K562 (cell line): ENCODE data around the gene NELFE. TPM values are rescaled to one million over a fixed set of nuclear protein-coding genes. Genes with fewer than 3 reads are reported as not detected.

Source experiments
- ATF7 ChIP-seq: fragments of 450-650 bp; IDR thresholded peaks from 2 replicates; pipeline ENCODE4 v1.7.1; 2014; ENCODE audit warnings: mild to moderate bottlenecking, moderate library complexity
- BRD4 ChIP-seq: fragments of 200-600 bp; sonication (generic); IDR thresholded peaks from 2 replicates; pipeline ENCODE4 v1.6.1; 2017; ENCODE audit warnings: inconsistent platforms
- BRD9 ChIP-seq: fragments of 450-650 bp; IDR thresholded peaks from 2 replicates; pipeline ENCODE4 v1.6.1; 2018; ENCODE audit warnings: low read depth; ENCODE audit not compliant: partially characterized antibody
- BRF1 ChIP-seq: IDR thresholded peaks from 3 replicates; pipeline ENCODE4 v1.6.1; 2011; ENCODE audit warnings: borderline replicate concordance, mild to moderate bottlenecking; ENCODE audit not compliant: insufficient read length; ENCODE audit errors: extremely low read depth
- CBFB ChIP-seq: sonication (generic); formaldehyde crosslinking; IDR thresholded peaks from 2 replicates; pipeline ENCODE4 v1.4.0; 2020; ENCODE audit warnings: mild to moderate bottlenecking, missing genetic modification reagents
- FOXK2 ChIP-seq, 2 experiments: fragments of 450-650 bp; IDR thresholded peaks in 1 of 2; conservative IDR thresholded peaks in 1 of 2; 2 replicates each; pipeline ENCODE4 v1.6.1; 2016; ENCODE audit warnings: low read depth in 2 of 2, mild to moderate bottlenecking in 1 of 2
- HDAC3 ChIP-seq: fragments of 450-650 bp; IDR thresholded peaks from 2 replicates; pipeline ENCODE4 v1.6.1; 2018; ENCODE audit warnings: borderline replicate concordance, mild to moderate bottlenecking, moderate library complexity; ENCODE audit not compliant: partially characterized antibody
- HSF4 ChIP-seq: fragments of 250-450 bp; sonication (Bioruptor Pico); IDR thresholded peaks from 2 replicates; pipeline ENCODE4 v2.1.2; 2022; ENCODE audit warnings: mild to moderate bottlenecking, moderate library complexity, borderline replicate concordance
- KLF6 ChIP-seq: fragments of 250-450 bp; sonication (Bioruptor Pico); IDR thresholded peaks from 2 replicates; pipeline ENCODE4 v1.4.0; 2020; ENCODE audit warnings: mild to moderate bottlenecking, moderate library complexity, borderline replicate concordance
- PRMT5 ChIP-seq: sonication (generic); formaldehyde crosslinking; IDR thresholded peaks from 2 replicates; pipeline ENCODE4 v1.5.0; 2020; ENCODE audit warnings: missing genetic modification reagents
- PTBP1 ChIP-seq: fragments of 200-400 bp; formaldehyde crosslinking; IDR thresholded peaks from 2 replicates; pipeline ENCODE4 v1.6.1; 2017; ENCODE audit warnings: low read depth, low read length
- RBM22 ChIP-seq: fragments of 200-400 bp; formaldehyde crosslinking; IDR thresholded peaks from 2 replicates; pipeline ENCODE4 v1.6.1; 2018; ENCODE audit warnings: low read length, low read depth; ENCODE audit not compliant: poor library complexity, severe bottlenecking
- RBM34 ChIP-seq: fragments of 200-400 bp; formaldehyde crosslinking; IDR thresholded peaks from 2 replicates; pipeline ENCODE4 v1.6.1; 2018; ENCODE audit warnings: low read length, borderline replicate concordance; ENCODE audit not compliant: insufficient read depth
- RCOR1 ChIP-seq, 2 experiments: IDR thresholded peaks; 2 replicates each; pipeline ENCODE4 v1.6.1; 2012; ENCODE audit warnings: low read depth in 2 of 2, low read length in 2 of 2, borderline replicate concordance in 1 of 2, improper control_type of control experiment in 1 of 2
- SMARCE1 ChIP-seq: fragments of 450-650 bp; IDR thresholded peaks from 2 replicates; pipeline ENCODE4 v1.7.1; 2016; ENCODE audit warnings: mild to moderate bottlenecking
- ZBED1 ChIP-seq: IDR thresholded peaks from 2 replicates; pipeline ENCODE4 v1.6.1; 2014
- ZFP1 ChIP-seq: fragments of 450-650 bp; formaldehyde crosslinking; IDR thresholded peaks from 2 replicates; pipeline ENCODE4 v1.4.0; 2020; ENCODE audit warnings: mild to moderate bottlenecking, mixed read lengths
- ZNF133 ChIP-seq: fragments of 250-450 bp; sonication (Bioruptor Pico); IDR thresholded peaks from 2 replicates; pipeline ENCODE4 v1.4.0; 2020; ENCODE audit warnings: mild to moderate bottlenecking
- ZNF253 ChIP-seq: fragments of 250-450 bp; sonication (Bioruptor Pico); conservative IDR thresholded peaks from 2 replicates; pipeline ENCODE4 v1.6.1; 2021; ENCODE audit warnings: mild to moderate bottlenecking
- ZNF3 ChIP-seq: fragments of 250-450 bp; sonication (Bioruptor Pico); IDR thresholded peaks from 2 replicates; pipeline ENCODE4 v1.5.0; 2021; ENCODE audit warnings: mild to moderate bottlenecking, moderate library complexity
- polyA plus RNA-seq, 8 experiments: library from polyadenylated mRNA; depleted of rRNA in 4 of 8; stranded (reverse) in 5 of 8; unstranded in 3 of 8; fragments of >200 nt; fragmentation: Nextera tagmentation in 2 of 8; fragmentation: Illumina TruSeq in 1 of 8; extraction: Ambion mirVana in 2 of 8; extraction: Trizol in 1 of 8; gene quantifications; 2 replicates each; pipeline versions ENCODE4 v1.2.1 to v1.2.3, GENCODE V29; 2011 to 2014; ENCODE audit warnings: inconsistent platforms in 1 of 8, missing spikeins in 1 of 8
- total RNA-seq, 7 experiments: library from RNA; depleted of rRNA in 6 of 7; stranded (reverse); fragments of >200 nt in 6 of 7; fragmentation: Illumina TruSeq in 2 of 7; extraction: Trizol in 2 of 7; gene quantifications; 2 replicates each; pipeline versions ENCODE4 v1.2.1 to v1.2.3, GENCODE V29; 2011 to 2021; ENCODE audit warnings: low replicate concordance in 1 of 7
- TF ChIP-seq, protein P1 (sequence below): fragments of 250-450 bp; sonication (Bioruptor Pico); IDR thresholded peaks from 2 replicates; pipeline ENCODE4 v1.4.0; 2020
- TF ChIP-seq, protein P2 (sequence below): IDR thresholded peaks from 2 replicates; pipeline ENCODE4 v1.6.1; 2011; ENCODE audit not compliant: insufficient read length; ENCODE audit errors: extremely low read depth
- TF ChIP-seq, protein P3 (sequence below): fragments of 450-650 bp; IDR thresholded peaks from 2 replicates; pipeline ENCODE4 v1.6.1; 2018; ENCODE audit warnings: mild to moderate bottlenecking, low read depth; ENCODE audit not compliant: partially characterized antibody
- TF ChIP-seq, protein P4 (sequence below): fragments of 450-650 bp; IDR thresholded peaks from 2 replicates; pipeline ENCODE4 v1.6.1; 2016; ENCODE audit warnings: antibody characterized with exemption

Gene NELFE
- total and polyA plus RNA-seq, 9 of the 15 experiments (the other 6 are each of a cell fraction or from before 2014, with no cell fraction given): 15.2 to 157 (median 91.5) TPM

DNA sequence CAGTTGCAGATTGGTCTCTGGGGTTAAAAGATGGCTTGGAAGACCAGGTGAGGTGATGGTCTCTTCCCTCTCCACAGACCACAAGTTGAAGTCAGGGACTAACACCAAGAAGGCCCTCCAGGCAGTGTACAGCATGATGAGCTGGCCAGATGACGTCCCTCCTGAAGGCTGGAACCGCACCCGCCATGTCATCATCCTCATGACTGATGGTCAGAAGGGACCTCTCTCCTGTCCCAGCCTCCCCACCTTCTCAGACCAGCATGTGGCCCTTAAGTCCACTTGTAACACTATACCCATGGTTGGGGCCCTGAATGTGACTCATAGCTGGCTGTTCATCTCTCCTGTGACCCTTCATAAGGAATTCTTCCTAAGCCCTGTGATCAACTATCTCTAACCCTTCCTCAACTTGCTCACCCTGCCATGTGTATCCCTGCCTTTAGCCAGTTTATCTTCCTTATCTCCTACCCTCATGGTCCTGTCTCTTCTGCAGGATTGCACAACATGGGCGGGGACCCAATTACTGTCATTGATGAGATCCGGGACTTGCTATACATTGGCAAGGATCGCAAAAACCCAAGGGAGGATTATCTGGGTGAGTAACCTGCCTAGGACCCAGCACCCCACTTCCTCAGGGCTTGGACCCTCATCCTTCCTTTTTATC lies 9.9 kb downstream of the NELFE start (continued):
- TF ChIP-seq ZNF253 (CRISPR knock-in tag) (no peak), PTBP1 (no peak), BRF1 (no peak), RBM22 (no peak), ZBED1 (no peak), BRD4 (no peak), ZNF133 (no peak), CBFB (no peak; the same call in 1 of the 2 replicates), BRD9 (no peak), ZFP1 (no peak), PRMT5 (CRISPR knock-in tag) (no peak), ZNF3 (CRISPR knock-in tag) (no peak), HDAC3 (peak; percentile 5), KLF6 (CRISPR knock-in tag) (no peak), HSF4 (CRISPR knock-in tag) (no peak), ATF7 (peak; percentile 95), RBM34 (no peak), FOXK2 (conservative IDR thresholded peaks at IDR 0.05 in 1 of 2, IDR thresholded peaks at IDR 0.05 in 1 of 2; ENCODE audit: low read depth in 2 of 2) (peak; percentile 66 to 82; a peak in 3 of 4 replicates), SMARCE1 (peak; percentile 81), RCOR1 (IDR thresholded peaks at IDR 0.05; ENCODE audit: borderline replicate concordance in 1 of 2, low read depth in 2 of 2, low read length in 2 of 2) (peak in 1 of 2 experiments; percentile 64; a peak in 1 of 4 replicates)
- TF ChIP-seq, protein P1, sequence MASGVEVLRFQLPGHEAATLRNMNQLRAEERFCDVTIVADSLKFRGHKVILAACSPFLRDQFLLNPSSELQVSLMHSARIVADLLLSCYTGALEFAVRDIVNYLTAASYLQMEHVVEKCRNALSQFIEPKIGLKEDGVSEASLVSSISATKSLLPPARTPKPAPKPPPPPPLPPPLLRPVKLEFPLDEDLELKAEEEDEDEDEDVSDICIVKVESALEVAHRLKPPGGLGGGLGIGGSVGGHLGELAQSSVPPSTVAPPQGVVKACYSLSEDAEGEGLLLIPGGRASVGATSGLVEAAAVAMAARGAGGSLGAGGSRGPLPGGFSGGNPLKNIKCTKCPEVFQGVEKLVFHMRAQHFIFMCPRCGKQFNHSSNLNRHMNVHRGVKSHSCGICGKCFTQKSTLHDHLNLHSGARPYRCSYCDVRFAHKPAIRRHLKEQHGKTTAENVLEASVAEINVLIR: peak; percentile 41; the same call in 1 of the 2 replicates
- TF ChIP-seq, protein P2, sequence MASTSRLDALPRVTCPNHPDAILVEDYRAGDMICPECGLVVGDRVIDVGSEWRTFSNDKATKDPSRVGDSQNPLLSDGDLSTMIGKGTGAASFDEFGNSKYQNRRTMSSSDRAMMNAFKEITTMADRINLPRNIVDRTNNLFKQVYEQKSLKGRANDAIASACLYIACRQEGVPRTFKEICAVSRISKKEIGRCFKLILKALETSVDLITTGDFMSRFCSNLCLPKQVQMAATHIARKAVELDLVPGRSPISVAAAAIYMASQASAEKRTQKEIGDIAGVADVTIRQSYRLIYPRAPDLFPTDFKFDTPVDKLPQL: no peak
- TF ChIP-seq, protein P3, sequence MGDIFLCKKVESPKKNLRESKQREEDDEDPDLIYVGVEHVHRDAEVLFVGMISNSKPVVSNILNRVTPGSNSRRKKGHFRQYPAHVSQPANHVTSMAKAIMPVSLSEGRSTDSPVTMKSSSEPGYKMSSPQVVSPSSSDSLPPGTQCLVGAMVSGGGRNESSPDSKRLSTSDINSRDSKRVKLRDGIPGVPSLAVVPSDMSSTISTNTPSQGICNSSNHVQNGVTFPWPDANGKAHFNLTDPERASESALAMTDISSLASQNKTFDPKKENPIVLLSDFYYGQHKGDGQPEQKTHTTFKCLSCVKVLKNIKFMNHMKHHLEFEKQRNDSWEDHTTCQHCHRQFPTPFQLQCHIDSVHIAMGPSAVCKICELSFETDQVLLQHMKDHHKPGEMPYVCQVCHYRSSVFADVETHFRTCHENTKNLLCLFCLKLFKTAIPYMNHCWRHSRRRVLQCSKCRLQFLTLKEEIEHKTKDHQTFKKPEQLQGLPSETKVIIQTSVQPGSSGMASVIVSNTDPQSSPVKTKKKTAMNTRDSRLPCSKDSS: no peak
- TF ChIP-seq, protein P4, sequence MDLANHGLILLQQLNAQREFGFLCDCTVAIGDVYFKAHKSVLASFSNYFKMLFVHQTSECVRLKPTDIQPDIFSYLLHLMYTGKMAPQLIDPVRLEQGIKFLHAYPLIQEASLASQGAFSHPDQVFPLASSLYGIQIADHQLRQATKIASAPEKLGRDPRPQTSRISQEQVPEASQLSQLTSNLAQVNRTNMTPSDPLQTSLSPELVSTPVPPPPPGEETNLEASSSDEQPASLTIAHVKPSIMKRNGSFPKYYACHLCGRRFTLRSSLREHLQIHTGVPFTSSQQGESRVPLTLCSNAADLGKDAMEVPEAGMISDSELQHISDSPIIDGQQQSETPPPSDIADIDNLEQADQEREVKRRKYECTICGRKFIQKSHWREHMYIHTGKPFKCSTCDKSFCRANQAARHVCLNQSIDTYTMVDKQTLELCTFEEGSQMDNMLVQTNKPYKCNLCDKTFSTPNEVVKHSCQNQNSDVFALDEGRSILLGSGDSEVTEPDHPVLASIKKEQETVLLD: peak; percentile 70; the same call in 1 of the 2 replicates
